GM23338 (cell line): ENCODE results near the gene MARCHF10. TPM values are rescaled to one million over a fixed set of nuclear protein-coding genes. Genes with fewer than 3 reads are reported as not detected.

Experiments used
- ATAC-seq: fragments of 200-7000 bp; cut with Tn5 transposase; 3 replicates; pipeline ENCODE4 v1.9.1; 2020
- DNase-seq: peaks from one replicate; pipeline ENCODE4 v3.0.0-alpha.2; 2015; ENCODE audit warnings: low spot score
- H2AFZ ChIP-seq: fragments of 200-600 bp; sonication (generic); 2 replicates; pipeline ENCODE4 v1.8.0; 2016; ENCODE audit warnings: antibody characterized with exemption, mild to moderate bottlenecking, moderate library complexity
- H3F3A ChIP-seq: fragments of 200-600 bp; sonication (generic); replicated peaks from 2 replicates; pipeline ENCODE4 v1.8.0; 2017; ENCODE audit warnings: antibody characterized with exemption, mixed run types, low read depth
- H3K27ac ChIP-seq: fragments of 200-600 bp; sonication (generic); 2 replicates; pipeline ENCODE4 v1.6.1; 2016; ENCODE audit warnings: low read depth
- H3K27me3 ChIP-seq: fragments of 200-600 bp; sonication (generic); 2 replicates; pipeline ENCODE4 v1.8.0; 2016; ENCODE audit warnings: mild to moderate bottlenecking, mixed run types, moderate library complexity; ENCODE audit not compliant: insufficient read depth
- H3K36me3 ChIP-seq: fragments of 200-600 bp; sonication (generic); 2 replicates; pipeline ENCODE4 v1.8.0; 2016; ENCODE audit warnings: mild to moderate bottlenecking; ENCODE audit not compliant: insufficient read depth
- H3K4me1 ChIP-seq: fragments of 200-600 bp; sonication (generic); 2 replicates; pipeline ENCODE4 v1.8.0; 2016; ENCODE audit warnings: mild to moderate bottlenecking, moderate library complexity; ENCODE audit not compliant: insufficient read depth
- H3K4me2 ChIP-seq: fragments of 200-600 bp; sonication (generic); 2 replicates; pipeline ENCODE4 v1.7.1; 2017; ENCODE audit warnings: mixed run types
- H3K4me3 ChIP-seq: fragments of 200-600 bp; sonication (generic); 2 replicates; pipeline ENCODE4 v1.6.1; 2016; ENCODE audit warnings: mixed run types
- H3K79me2 ChIP-seq: fragments of 200-600 bp; sonication (generic); replicated peaks from 2 replicates; pipeline ENCODE4 v1.8.0; 2017; ENCODE audit warnings: mild to moderate bottlenecking; ENCODE audit not compliant: insufficient read depth
- H3K9me2 ChIP-seq: fragments of 200-600 bp; sonication (generic); 2 replicates; pipeline ENCODE4 v1.8.0; 2017; ENCODE audit not compliant: insufficient read depth
- H4K20me1 ChIP-seq: fragments of 200-600 bp; sonication (generic); replicated peaks from 2 replicates; pipeline ENCODE4 v1.8.0; 2017; ENCODE audit warnings: mild to moderate bottlenecking; ENCODE audit not compliant: insufficient read depth
- H3K27ac Mint-ChIP-seq: 2 replicates; pipeline ENCODE4 v1.8.0; 2020; ENCODE audit warnings: inconsistent platforms, mild to moderate bottlenecking, moderate library complexity, mixed read lengths
- H3K27me3 Mint-ChIP-seq: 3 replicates; pipeline ENCODE4 v1.8.0; 2022; ENCODE audit warnings: low read depth, mild to moderate bottlenecking, moderate library complexity, mixed read lengths, inconsistent platforms; ENCODE audit not compliant: insufficient read depth, poor library complexity
- H3K36me3 Mint-ChIP-seq: 3 replicates; pipeline ENCODE4 v1.8.0; 2021; ENCODE audit warnings: low read depth, mild to moderate bottlenecking, inconsistent platforms, moderate library complexity, mixed read lengths
- H3K4me1 Mint-ChIP-seq: 3 replicates; pipeline ENCODE4 v1.8.0; 2020; ENCODE audit warnings: mild to moderate bottlenecking, inconsistent platforms, mixed read lengths
- H3K4me3 Mint-ChIP-seq: 3 replicates; pipeline ENCODE4 v1.8.0; 2021; ENCODE audit warnings: moderate library complexity, mild to moderate bottlenecking, inconsistent platforms, mixed read lengths
- H3K9me3 Mint-ChIP-seq: 3 replicates; pipeline ENCODE4 v1.8.0; 2020; ENCODE audit warnings: moderate library complexity, mild to moderate bottlenecking, inconsistent platforms, mixed read lengths
- CREB1 ChIP-seq: fragments of 250-450 bp; sonication (Bioruptor Pico); IDR thresholded peaks from 2 replicates; pipeline ENCODE4 v1.5.0; 2020; ENCODE audit warnings: low read depth, mild to moderate bottlenecking, moderate library complexity
- EZH2 ChIP-seq: fragments of 200-600 bp; sonication (generic); IDR thresholded peaks from one replicate; pipeline ENCODE4 v1.8.0; 2017; ENCODE audit warnings: antibody characterized with exemption, mild to moderate bottlenecking, low read depth; ENCODE audit not compliant: unreplicated experiment
- NANOG ChIP-seq: IDR thresholded peaks from 2 replicates; pipeline ENCODE4 v1.6.1; 2016; ENCODE audit warnings: antibody characterized with exemption, borderline replicate concordance
- POLR2AphosphoS5 ChIP-seq: IDR thresholded peaks from 2 replicates; pipeline ENCODE4 v1.6.1; 2016; ENCODE audit warnings: antibody characterized with exemption, low read depth
- STAT1 ChIP-seq: IDR thresholded peaks from one replicate; pipeline ENCODE4 v1.6.1; 2016; ENCODE audit warnings: antibody characterized with exemption; ENCODE audit not compliant: unreplicated experiment
- ZNF331 ChIP-seq: fragments of 250-450 bp; sonication (Bioruptor Pico); IDR thresholded peaks from 2 replicates; pipeline ENCODE4 v1.5.0; 2020; ENCODE audit warnings: low read depth, mild to moderate bottlenecking, moderate library complexity
- polyA plus RNA-seq: library from polyadenylated mRNA; unstranded; fragments of >200 nt; fragmentation: Nextera tagmentation; extraction: Ambion mirVana; gene quantifications from 2 replicates; pipeline ENCODE4 v1.2.1, GENCODE V29; 2016
- total RNA-seq: library from RNA; depleted of rRNA; stranded (reverse); fragments of >200 nt; shearing (Covaris generic); gene quantifications from 2 replicates; pipeline ENCODE4 v1.2.3, GENCODE V29; 2014
- TF ChIP-seq, protein P1 (sequence below): IDR thresholded peaks from 2 replicates; pipeline ENCODE4 v1.6.1; 2016; ENCODE audit warnings: antibody characterized with exemption
- TF ChIP-seq, protein P2 (sequence below), 2 experiments: fragments of 200-600 bp in 1 of 2; sonication (generic) in 1 of 2; conservative IDR thresholded peaks; 2 replicates each; pipeline versions ENCODE4 v1.5.1 to v1.6.1; 2016 to 2017; ENCODE audit warnings: antibody characterized with exemption in 2 of 2, low read depth in 2 of 2, mild to moderate bottlenecking in 2 of 2, moderate library complexity in 1 of 2

MARCHF10 gene
- total and polyA plus RNA-seq, 2 experiments from 2014 or later: 0.50 TPM; not detected in 1

DNA sequence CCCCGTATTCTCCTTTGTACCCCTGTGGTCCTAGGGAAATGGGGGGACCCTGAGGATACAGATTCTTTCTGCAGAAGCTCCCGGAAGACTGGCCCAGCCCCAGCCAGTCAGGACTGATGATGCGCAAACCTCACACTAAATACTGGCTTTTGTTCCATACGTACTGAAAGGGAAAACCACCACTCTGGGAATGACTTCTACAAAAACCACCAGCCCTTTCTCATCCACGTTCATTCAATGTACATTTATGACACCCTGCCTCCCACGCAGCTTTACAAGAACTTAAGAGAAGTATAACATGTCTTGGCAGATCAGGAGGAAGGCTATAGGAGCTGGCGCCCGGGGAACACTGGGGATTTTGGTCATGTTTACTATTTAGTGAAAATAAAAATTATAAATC lies 70.6 kb downstream of the MARCHF10 start:
- ATAC-seq: no peak
- Histone ChIP-seq H3K27me3 (no peaks in the 10 kb centered on the region), H3K4me2 (no peak overlapping the region), H3K4me1 (peaks cover 19% of the 10 kb centered on the region), H3K9me2 (no peaks in the 10 kb centered on the region), H3K4me3 (no peak overlapping the region), H3K79me2 (no peaks in the 10 kb centered on the region), H3F3A (no peaks in the 10 kb centered on the region), H2AFZ (peak overlapping the region; percentile 9; the same call in 1 of the 2 replicates), H3K27ac (no peak overlapping the region), H3K36me3 (no peaks in the 10 kb centered on the region), H4K20me1 (no peaks in the 10 kb centered on the region)
- TF ChIP-seq, protein P1, sequence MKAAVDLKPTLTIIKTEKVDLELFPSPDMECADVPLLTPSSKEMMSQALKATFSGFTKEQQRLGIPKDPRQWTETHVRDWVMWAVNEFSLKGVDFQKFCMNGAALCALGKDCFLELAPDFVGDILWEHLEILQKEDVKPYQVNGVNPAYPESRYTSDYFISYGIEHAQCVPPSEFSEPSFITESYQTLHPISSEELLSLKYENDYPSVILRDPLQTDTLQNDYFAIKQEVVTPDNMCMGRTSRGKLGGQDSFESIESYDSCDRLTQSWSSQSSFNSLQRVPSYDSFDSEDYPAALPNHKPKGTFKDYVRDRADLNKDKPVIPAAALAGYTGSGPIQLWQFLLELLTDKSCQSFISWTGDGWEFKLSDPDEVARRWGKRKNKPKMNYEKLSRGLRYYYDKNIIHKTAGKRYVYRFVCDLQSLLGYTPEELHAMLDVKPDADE: no peak
- TF ChIP-seq EZH2 (no peak), CREB1 (CRISPR knock-in tag) (no peak), POLR2AphosphoS5 (no peak), NANOG (no peak), ZNF331 (CRISPR knock-in tag) (no peak)
- TF ChIP-seq, protein P2, sequence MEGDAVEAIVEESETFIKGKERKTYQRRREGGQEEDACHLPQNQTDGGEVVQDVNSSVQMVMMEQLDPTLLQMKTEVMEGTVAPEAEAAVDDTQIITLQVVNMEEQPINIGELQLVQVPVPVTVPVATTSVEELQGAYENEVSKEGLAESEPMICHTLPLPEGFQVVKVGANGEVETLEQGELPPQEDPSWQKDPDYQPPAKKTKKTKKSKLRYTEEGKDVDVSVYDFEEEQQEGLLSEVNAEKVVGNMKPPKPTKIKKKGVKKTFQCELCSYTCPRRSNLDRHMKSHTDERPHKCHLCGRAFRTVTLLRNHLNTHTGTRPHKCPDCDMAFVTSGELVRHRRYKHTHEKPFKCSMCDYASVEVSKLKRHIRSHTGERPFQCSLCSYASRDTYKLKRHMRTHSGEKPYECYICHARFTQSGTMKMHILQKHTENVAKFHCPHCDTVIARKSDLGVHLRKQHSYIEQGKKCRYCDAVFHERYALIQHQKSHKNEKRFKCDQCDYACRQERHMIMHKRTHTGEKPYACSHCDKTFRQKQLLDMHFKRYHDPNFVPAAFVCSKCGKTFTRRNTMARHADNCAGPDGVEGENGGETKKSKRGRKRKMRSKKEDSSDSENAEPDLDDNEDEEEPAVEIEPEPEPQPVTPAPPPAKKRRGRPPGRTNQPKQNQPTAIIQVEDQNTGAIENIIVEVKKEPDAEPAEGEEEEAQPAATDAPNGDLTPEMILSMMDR (conservative IDR thresholded peaks at IDR 0.05; ENCODE audit: low read depth in 2 of 2): no peak
- no peaks in the 10 kb centered on the region for H3K36me3 Mint-ChIP-seq
- H3K9me3 Mint-ChIP-seq: no peaks in the 10 kb centered on the region; the same call in 2 of the 3 replicates
- H3K4me3 Mint-ChIP-seq: no peak overlapping the region
- peaks cover 9% of the 10 kb centered on the region for H3K27me3 Mint-ChIP-seq
- peaks cover 41% of the 10 kb centered on the region for H3K4me1 Mint-ChIP-seq
- H3K27ac Mint-ChIP-seq: no peak overlapping the region
- no peak for DNase-seq

DNA sequence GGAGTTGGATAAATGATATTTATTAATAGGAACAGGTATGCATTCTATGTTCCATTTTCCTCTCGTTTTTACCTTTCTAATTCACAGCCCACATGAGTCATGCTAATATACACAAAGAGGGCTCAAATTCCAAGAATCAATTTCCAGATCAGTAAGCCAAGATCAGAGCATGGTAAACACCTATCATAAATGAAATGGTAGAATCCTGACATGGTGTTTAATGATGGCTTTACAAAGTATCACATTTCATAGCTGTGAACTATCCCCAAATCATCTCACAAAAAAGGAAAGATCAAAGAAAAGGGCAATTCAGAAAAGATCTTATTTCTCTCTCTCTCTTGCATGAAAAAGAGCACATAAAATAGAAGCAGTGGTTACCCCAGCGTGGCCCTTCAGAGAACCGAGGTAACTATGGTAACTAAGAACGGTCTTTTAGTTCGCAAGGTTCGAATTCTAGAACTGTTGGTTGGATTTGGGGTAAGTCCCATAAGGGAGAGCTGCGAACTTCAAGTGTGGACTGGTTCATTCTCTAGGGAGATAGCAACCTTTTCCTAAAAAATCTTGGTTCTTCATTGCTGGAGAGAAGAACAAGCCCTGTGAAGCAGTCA lies 73.0 kb downstream of the MARCHF10 start:
- Histone ChIP-seq H3K4me2 (peak overlapping the region; percentile 45), H3F3A (no peaks in the 10 kb centered on the region), H3K4me3 (no peak overlapping the region), H3K36me3 (no peaks in the 10 kb centered on the region), H3K4me1 (peaks cover 25% of the 10 kb centered on the region), H2AFZ (peak overlapping the region; percentile 4; the same call in 1 of the 2 replicates), H3K27ac (no peak overlapping the region), H3K9me2 (no peaks in the 10 kb centered on the region), H3K79me2 (no peaks in the 10 kb centered on the region), H3K27me3 (no peaks in the 10 kb centered on the region), H4K20me1 (no peaks in the 10 kb centered on the region)
- Mint-ChIP-seq H3K9me3 (no peaks in the 10 kb centered on the region; the same call in 2 of the 3 replicates), H3K27ac (no peak overlapping the region), H3K4me1 (peaks cover 47% of the 10 kb centered on the region), H3K27me3 (peaks cover 9% of the 10 kb centered on the region), H3K36me3 (no peaks in the 10 kb centered on the region), H3K4me3 (no peak overlapping the region)
- DNase-seq: no peak
- peak; percentile 32 for ATAC-seq
- TF ChIP-seq, protein P1: no peak
- TF ChIP-seq ZNF331 (CRISPR knock-in tag) (no peak), CREB1 (CRISPR knock-in tag) (no peak), STAT1 (no peak), EZH2 (no peak)
- TF ChIP-seq, protein P2 (conservative IDR thresholded peaks at IDR 0.05; ENCODE audit: low read depth in 2 of 2): no peak
